GM12874 (cell line): ENCODE results near the gene IFI27.

Experiments
- CTCF ChIP-seq: IDR thresholded peaks from 2 replicates; pipeline ENCODE4 v1.5.1; 2011; ENCODE audit warnings: low read depth, mild to moderate bottlenecking, control low read depth, low read length, moderate library complexity; ENCODE audit not compliant: insufficient read depth

The IFI27 gene

GRCh38 chr14:94097091-94097490 lies 13.4 kb upstream of the IFI27 start:
- no peak for TF ChIP-seq CTCF

- TF ChIP-seq CTCF, result no peak
These were observed 12.1 kb upstream of the IFI27 start for GRCh38 chr14:94098326-94098992.

GRCh38 chr14:94099006-94099405 lies 11.5 kb upstream of the IFI27 start:
- TF ChIP-seq CTCF, result no peak

GRCh38 chr14:94100847-94101246 lies 9.7 kb upstream of the IFI27 start:
- TF ChIP-seq CTCF, result no peak

GRCh38 chr14:94101748-94102147 lies 8.8 kb upstream of the IFI27 start:
- no peak for TF ChIP-seq CTCF

GRCh38 chr14:94102768-94103482 lies 7.6 kb upstream of the IFI27 start:
- no peak for TF ChIP-seq CTCF

GRCh38 chr14:94103554-94104150 lies 6.9 kb upstream of the IFI27 start:
- no peak for TF ChIP-seq CTCF
